GM06990 (cell line): ENCODE results near the gene CARD11.
A peak's percentile ranks its signal among the peaks of the same experiment; 100 is the strongest.

Experiments
- DNase-seq: peaks from one replicate; pipeline ENCODE4 v3.0.0-alpha.2; 2011; ENCODE audit not compliant: insufficient read length; ENCODE audit errors: extremely low read depth
- H3K27me3 ChIP-seq: replicated peaks from 2 replicates; pipeline ENCODE4 v1.6.0; 2011; ENCODE audit warnings: low read length; ENCODE audit not compliant: control insufficient read depth, insufficient read depth
- H3K36me3 ChIP-seq: 2 replicates; pipeline ENCODE4 v1.5.1; 2011; ENCODE audit warnings: low read length; ENCODE audit not compliant: control insufficient read depth, insufficient read depth
- H3K4me3 ChIP-seq: replicated peaks from 2 replicates; pipeline ENCODE4 v1.5.1; 2011; ENCODE audit warnings: low read depth, mild to moderate bottlenecking, control low read depth, low read length
- TF ChIP-seq, protein P1 (sequence below): IDR thresholded peaks from 2 replicates; pipeline ENCODE4 v1.5.1; 2011; ENCODE audit warnings: low read length, control low read depth, mild to moderate bottlenecking, inconsistent platforms; ENCODE audit not compliant: insufficient read depth, poor library complexity, severe bottlenecking

Gene CARD11

DNA sequence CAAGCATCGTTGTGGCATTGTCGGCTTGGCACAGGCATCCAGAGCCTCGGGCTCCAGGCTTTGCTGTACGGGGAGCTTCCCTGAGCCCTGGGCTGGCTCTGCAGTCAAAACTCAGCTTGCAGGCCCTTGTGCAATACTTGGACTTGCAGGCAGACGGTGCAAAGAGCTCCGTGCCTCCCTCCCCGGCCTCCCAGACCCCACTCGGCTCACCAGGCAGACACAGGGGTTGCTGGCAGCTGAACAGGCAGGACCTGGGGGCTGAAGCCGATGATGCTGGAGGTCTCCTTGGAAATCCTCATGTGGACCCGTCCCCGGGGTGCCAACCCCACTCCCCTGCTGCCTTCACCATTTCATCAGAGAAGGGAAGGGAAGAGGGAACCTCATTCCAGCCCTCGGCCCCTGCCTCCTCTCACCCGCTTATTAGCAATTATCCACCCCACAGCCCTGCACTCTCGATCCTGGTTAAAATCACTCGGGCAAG is 139.9 kb downstream of the CARD11 start:
- DNase-seq, result no peak

DNA sequence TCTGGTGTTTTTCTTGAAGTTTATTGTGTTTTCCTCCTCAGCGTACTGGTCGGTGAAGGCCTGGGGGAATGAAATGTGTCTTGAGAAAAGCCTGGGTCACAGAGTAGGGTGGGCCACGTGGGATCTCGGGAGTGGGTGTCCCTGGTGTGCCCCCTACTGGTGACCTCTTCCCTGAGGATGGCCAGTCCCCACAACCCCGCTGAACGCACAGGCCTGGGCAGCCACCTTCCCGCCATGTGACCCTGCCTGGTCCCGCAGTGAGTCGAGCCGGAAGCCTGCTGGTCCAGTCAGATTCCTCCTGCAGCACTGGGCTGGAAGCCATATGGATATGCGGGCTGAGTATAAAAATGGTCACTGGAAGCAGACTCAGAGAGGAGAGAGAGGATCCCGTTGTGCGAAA is 146.6 kb downstream of the CARD11 start:
- Histone ChIP-seq H3K27me3 (no peaks in the 10 kb centered on the region), H3K4me3 (no peak overlapping the region), H3K36me3 (no peaks in the 10 kb centered on the region; the same call in 1 of the 2 replicates)
- no peak for DNase-seq
- TF ChIP-seq, protein P1, sequence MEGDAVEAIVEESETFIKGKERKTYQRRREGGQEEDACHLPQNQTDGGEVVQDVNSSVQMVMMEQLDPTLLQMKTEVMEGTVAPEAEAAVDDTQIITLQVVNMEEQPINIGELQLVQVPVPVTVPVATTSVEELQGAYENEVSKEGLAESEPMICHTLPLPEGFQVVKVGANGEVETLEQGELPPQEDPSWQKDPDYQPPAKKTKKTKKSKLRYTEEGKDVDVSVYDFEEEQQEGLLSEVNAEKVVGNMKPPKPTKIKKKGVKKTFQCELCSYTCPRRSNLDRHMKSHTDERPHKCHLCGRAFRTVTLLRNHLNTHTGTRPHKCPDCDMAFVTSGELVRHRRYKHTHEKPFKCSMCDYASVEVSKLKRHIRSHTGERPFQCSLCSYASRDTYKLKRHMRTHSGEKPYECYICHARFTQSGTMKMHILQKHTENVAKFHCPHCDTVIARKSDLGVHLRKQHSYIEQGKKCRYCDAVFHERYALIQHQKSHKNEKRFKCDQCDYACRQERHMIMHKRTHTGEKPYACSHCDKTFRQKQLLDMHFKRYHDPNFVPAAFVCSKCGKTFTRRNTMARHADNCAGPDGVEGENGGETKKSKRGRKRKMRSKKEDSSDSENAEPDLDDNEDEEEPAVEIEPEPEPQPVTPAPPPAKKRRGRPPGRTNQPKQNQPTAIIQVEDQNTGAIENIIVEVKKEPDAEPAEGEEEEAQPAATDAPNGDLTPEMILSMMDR, result peak; percentile 3

More for the DNA sequence above, 139.9 kb downstream of the CARD11 start:
- TF ChIP-seq, protein P1, result no peak
- Histone ChIP-seq H3K4me3 (no peak overlapping the region), H3K36me3 (peaks cover 7% of the 10 kb centered on the region), H3K27me3 (no peaks in the 10 kb centered on the region)

DNA sequence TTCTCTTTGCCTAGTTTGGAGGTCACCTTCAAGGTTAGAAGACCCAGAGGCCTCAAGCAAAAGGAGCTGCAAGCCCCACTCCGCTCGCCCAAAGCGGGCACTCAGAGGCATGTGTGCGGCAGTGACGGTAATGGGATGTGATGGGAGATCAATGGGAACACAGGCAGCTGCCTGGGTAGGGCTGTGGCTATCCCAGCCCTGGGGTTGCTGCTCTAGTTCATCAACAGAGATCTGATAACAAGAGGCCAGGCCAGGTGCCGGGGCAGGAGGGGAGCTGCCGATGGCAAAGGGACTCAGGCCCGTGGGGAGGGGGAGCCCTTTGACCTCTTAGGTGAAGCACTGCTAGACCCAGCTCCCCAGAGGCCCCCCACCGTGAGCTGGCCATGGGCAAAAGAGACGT is 147.5 kb downstream of the CARD11 start:
- Histone ChIP-seq H3K36me3 (no peaks in the 10 kb centered on the region; the same call in 1 of the 2 replicates), H3K27me3 (no peaks in the 10 kb centered on the region), H3K4me3 (no peak overlapping the region)
- no peak for DNase-seq
- TF ChIP-seq, protein P1, result no peak

DNA sequence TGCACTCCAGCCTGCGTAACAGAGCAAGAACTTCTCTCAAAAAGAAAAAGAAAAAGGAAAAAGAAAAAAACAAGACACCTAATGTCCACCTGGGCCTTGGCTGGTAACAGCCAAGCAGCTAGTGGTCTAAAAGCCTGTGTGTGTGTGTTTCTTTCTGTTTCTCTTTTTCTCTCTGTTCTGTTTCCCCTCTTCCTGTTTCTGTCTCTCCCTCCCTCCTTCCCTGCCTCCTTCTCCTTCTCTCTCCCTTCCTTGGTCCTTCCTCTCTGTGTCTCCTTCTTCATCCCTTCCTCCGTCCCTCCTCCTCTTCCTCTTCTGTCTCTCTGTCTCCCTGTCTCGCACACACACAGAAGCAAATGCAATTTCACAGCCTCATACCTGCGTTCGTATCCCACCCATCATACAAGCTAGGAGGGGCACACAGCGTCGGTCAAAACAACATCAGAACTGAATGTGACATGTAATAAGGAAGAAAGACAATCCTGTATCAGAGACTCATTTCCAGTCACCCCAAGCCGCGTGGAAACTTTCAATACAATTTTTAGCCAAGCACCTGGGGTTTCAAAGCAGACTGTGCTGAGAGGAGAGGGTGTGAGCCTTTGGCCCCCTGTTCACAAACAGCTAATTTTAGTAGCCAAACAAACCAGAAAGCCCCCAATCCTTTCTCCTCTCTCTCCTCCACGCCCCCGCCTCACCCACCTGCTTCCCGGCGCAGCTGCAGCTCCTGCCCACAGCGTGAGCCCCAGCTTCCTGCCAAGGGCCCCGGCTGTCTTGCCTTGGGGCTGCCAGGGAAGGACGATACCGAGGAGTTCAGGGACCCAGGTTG is 149.3 kb downstream of the CARD11 start:
- peak overlapping the region; percentile 58 for H3K4me3 ChIP-seq
- peak; percentile 80 for DNase-seq
- H3K27me3 ChIP-seq, result no peaks in the 10 kb centered on the region
- no peaks in the 10 kb centered on the region for H3K36me3 ChIP-seq
- TF ChIP-seq, protein P1, result no peak

DNA sequence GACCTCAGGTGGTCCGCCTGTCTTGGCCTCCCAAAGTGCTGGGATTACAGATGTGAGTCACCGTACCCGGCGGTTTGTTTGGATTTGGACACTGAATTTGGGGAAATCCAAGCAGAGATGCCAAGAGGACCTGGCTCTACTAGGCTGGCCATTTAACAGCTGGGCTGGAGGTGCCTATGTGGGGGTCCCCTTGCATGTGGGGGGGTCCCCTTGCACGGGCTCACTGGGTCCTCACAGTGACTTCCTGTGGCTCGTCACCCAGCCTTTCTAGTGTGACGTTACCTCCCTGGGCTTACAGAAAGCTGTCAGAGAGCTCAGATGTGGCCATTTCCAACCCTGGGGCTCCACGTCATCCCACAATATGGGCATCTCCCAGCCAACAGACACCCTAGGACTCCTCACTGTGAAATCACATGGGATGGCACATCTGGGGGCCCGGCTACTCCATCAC is 150.2 kb downstream of the CARD11 start:
- TF ChIP-seq, protein P1, result no peak
- DNase-seq, result peak; percentile 38
- H3K27me3 ChIP-seq, result no peaks in the 10 kb centered on the region

More for the DNA sequence above, 150.2 kb downstream of the CARD11 start:
- Histone ChIP-seq H3K4me3 (peak overlapping the region; percentile 58), H3K36me3 (no peaks in the 10 kb centered on the region)
